HG03457 (cell line): Measurements from ENCODE around the gene PGAM2.
"Not testable (repeated sequence)": the region's sequence is repeated elsewhere in the genome, so short reads cannot be mapped to it uniquely, and the experiment has no call there.

Experiments used
- ATAC-seq: cut with Tn5 transposase; IDR thresholded peaks from one replicate; pipeline ENCODE4 v1.9.1; 2021; ENCODE audit warnings: moderate number of reproducible peaks; ENCODE audit not compliant: unreplicated experiment

PGAM2 gene

GRCh38 chr7:44033971-44034844, 31.2 kb downstream of the PGAM2 start:
- ATAC-seq: not testable (repeated sequence)

DNA sequence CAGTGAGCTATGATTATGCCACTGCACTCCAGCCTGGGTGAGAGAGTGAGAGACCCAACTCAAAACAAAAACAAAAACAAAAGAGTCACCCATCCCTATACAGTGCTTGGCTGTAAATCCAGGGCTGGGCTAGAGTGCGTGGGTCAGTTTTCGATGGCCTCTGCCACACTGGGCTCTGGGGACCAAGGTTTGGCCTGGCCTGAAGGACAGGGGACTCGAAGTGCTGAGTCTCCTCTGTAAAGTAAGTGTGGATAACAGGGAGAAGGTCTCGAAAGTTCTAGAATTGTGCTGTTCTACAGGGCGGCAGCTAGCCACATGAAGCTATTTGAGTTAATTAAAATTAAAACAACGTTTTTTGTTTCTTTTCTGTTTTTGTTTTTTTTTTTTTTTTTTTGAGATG, 33.3 kb downstream of the PGAM2 start:
- not testable (repeated sequence) for ATAC-seq

DNA sequence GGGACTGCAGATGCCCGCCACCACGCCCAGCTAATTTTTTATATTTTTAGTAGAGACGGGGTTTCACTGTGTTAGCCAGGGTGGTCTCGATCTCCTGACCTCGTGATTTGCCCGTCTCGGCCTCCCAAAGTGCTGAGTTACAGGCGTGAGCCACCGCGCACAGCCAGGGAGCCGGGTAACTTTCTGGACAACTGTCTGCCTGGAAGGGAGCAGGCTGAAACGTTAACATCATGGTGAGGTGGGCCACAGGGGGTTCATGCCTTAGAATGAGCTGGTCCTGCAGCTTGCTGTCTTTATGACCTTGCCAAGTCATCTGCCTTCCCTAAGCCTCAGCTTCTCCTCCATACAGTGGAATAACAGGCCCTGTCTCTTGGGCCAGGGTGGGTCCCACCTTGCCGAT, 34.0 kb downstream of the PGAM2 start:
- not testable (repeated sequence) for ATAC-seq

DNA sequence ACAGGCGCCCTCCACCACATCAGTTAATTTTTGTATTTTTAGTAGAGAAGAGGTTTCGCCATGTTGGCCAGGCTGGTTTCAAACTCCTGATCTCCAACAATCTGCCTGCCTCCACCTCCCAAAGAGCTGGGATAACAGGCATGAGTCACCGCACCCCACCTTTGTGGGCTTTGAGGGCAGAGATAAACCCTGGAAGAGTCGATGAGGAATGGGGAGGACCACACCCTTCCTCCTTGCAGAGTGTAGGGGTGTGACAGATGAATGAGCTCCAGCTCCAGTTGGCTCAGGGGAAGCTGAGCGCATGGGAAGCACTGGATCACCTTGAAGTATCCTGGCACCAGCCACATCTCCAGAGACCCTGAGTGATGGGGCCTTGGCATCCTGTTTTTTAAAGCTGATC, 35.3 kb downstream of the PGAM2 start:
- ATAC-seq: not testable (repeated sequence)

DNA sequence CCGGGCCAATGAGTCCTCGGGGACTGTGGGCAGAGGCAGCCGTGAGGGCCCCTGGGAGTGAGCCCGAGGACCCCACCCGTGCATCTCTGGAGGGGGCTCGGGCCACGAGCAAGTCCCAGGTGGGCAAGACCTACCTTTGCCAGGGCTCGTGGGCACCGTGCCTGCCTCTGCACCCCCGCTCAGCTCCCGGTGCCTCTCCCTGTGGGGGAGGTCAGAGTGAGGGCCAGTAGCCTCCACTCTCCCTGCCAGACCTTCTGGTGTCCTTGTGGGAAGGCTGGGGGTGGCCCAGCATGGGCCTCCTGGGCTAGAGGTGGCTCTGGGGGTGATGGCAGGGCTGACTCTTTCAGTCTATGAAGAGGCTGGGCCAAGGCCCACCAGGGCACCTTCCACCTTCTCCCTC, 35.9 kb downstream of the PGAM2 start:
- ATAC-seq: not testable (repeated sequence)

DNA sequence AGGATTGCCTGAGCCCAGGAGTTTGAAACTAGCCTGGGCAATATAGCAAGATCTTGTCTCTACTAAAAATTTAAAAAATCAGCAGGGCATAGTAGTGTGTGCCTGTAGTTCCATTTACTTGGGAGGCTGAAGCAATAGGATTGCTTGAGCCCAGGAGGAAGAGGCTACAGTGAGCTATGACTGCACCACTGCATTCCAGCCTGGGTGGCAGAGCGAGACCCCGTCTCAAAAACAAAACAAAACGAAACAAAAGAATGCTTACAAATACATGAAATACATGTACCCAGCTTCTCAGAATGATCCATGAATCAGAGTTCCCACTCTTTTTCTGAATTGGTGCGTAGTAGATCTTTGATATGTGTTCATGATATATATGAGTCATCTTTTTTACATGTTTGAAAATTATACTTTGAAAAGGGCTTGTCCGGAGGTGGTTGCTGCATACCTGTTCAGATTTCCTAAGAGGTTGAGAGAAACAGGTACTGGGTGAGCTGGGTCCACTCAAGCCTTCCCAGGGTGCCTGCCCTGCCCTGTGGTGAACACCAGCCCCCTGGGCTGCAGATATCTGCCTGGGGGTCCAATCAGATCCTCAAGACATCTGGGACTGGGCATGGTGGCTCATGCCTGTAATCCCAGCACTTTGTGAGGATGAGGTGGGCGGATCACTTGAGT, 42.4 kb downstream of the PGAM2 start:
- not testable (repeated sequence) for ATAC-seq

DNA sequence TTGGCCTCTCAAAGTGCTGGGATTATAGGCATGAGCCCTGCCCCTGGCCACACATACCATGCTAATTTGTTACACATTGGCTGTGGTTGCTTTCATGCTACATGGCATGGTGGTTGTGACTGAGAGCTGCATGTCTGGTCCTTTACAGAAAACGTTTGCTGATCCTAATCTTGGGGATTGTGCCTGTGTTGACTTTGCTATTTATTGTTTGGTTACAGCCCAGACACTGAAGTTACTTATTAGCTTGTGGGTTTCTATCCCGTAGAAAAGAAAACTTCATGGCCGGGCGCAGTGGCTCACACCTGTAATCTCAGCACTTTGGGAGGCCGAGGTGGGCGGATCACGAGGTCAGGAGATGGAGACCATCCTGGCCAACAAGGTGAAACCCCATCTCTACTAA, 43.3 kb downstream of the PGAM2 start:
- ATAC-seq: not testable (repeated sequence)

- ATAC-seq: not testable (repeated sequence)
Measured at GRCh38 chr7:44019825-44020224, 45.5 kb downstream of the PGAM2 start.

DNA sequence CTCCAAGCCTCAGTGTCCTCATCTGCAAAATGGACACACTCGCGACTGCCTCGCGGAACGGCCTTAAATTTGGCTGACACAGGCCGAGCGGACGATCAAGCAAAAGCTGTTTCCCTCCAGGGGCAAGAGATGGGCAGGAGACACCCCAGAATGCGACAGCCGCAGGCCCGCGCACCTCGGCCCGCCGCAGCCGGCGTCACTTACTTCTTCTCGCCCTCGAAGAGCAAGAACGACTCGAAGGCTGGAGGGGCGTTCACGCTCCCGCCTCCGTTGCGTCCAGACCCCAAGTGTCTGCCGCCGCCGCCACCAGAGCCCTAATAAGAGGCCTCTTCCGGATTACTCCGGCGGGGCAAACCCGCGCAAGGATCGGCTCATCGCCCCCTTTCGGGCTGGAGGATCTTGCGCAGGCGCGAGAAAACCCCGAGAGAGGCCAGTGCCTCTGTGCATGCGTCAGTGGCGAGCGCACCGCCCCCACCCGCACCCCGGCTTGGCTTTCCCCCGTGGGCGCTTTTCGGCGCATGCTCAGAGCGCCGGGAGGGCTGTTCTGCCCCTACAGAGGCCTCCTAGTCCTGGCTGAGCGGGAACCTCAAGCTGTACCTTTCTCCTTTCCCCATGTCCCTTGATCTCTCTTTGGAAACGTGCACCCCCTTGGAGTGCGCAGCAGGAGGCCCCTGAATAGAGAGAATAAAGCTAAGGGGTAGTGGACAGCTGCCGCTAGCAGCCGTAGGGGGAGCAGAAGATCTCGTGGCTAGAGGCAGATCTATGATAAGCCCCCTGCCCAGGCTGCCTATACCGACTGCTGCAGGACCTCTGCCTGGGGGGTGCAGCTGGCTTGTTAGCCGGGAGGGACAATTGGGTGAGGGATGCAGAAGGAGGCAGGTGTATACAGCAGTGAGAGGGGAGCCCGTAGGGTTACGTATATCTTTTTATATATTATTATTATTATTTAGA, 46.2 kb downstream of the PGAM2 start:
- ATAC-seq: peak; percentile 87

DNA sequence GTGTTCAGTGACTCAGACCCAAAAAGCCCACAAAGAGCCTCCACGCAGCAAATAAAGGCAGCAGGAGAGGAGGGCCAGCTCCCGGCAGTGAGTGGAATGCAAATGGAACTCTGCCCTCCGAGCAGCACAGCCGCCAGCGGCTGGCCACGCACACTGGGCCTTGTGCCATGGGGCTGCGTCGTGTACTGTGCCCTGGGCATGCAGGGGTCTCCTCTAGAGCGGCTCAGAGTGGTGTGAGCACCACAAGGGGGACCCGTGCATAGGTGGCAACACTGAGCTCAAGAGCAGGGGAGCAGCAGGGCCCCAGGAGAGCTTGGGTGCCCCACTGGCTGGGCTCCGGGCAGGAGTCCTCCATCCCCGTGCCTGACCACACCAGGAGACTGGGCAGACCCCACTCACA, 50.3 kb downstream of the PGAM2 start:
- not testable (repeated sequence) for ATAC-seq
